MCF 10A (cell line): Measurements from ENCODE around the gene SLF1. TPM values are rescaled to one million over a fixed set of nuclear protein-coding genes. Genes with fewer than 3 reads are reported as not detected.

Source experiments
- BruUV-seq: library from RNA; stranded (reverse); fragments of 400-500 nt; replicated peaks from 2 replicates; lab custom pipeline; 2021; lab: Mats Ljungman, UMichigan
- CTCF ChIA-PET: fragments of 300-600 bp; sonication (Branson Sonifier 250); formaldehyde crosslinking; extraction: SDS; loops from one replicate; lab custom pipeline; 2021; ENCODE audit warnings: antibody characterized with exemption, inconsistent platforms; lab: Yijun Ruan, JAX
- POLR2A ChIA-PET: fragments of 300-600, 350-650 bp; sonication (Branson Sonifier 250); formaldehyde crosslinking; extraction: SDS; loops from one replicate; lab custom pipeline; 2020; ENCODE audit warnings: antibody characterized with exemption, inconsistent platforms; lab: Yijun Ruan, JAX
- DNase-seq: peaks from one replicate; pipeline ENCODE4 v3.0.0-alpha.2; 2018; ENCODE audit not compliant: unreplicated experiment
- H3K27ac Mint-ChIP-seq: one replicate; pipeline ENCODE4 v1.8.0; 2022; ENCODE audit warnings: mild to moderate bottlenecking, low read depth, mixed read lengths; ENCODE audit not compliant: unreplicated experiment
- H3K27me3 Mint-ChIP-seq: one replicate; pipeline ENCODE4 v1.8.0; 2022; ENCODE audit warnings: mixed read lengths; ENCODE audit not compliant: insufficient read depth, unreplicated experiment
- H3K36me3 Mint-ChIP-seq: one replicate; pipeline ENCODE4 v1.8.0; 2022; ENCODE audit warnings: mild to moderate bottlenecking, moderate library complexity, mixed read lengths; ENCODE audit not compliant: insufficient read depth, unreplicated experiment
- H3K4me1 Mint-ChIP-seq: one replicate; pipeline ENCODE4 v1.8.0; 2022; ENCODE audit warnings: mixed read lengths; ENCODE audit not compliant: insufficient read depth, unreplicated experiment
- H3K4me3 Mint-ChIP-seq: one replicate; pipeline ENCODE4 v1.8.0; 2022; ENCODE audit warnings: mild to moderate bottlenecking, moderate library complexity, mixed read lengths; ENCODE audit not compliant: unreplicated experiment
- H3K9me3 Mint-ChIP-seq: one replicate; pipeline ENCODE4 v1.8.0; 2022; ENCODE audit warnings: mixed read lengths; ENCODE audit not compliant: unreplicated experiment
- intact Hi-C: fragments of 100-400 bp; cut with micrococcal nuclease; formaldehyde crosslinking; loops from 2 replicates; pipeline ENCODE4 v1.14.1; 2022
- total RNA-seq: library from RNA; stranded (reverse); gene quantifications from 2 replicates; pipeline ENCODE4 v1.2.3, GENCODE V29; 2022
- TF ChIP-seq, protein P1 (sequence below): fragments of 200-600 bp; IDR thresholded peaks from one replicate; pipeline ENCODE4 v1.8.0; 2022; ENCODE audit warnings: antibody characterized with exemption, mild to moderate bottlenecking; ENCODE audit not compliant: unreplicated experiment

SLF1 gene
- total RNA-seq, 1 experiment from 2014 or later: 6.0 TPM

DNA sequence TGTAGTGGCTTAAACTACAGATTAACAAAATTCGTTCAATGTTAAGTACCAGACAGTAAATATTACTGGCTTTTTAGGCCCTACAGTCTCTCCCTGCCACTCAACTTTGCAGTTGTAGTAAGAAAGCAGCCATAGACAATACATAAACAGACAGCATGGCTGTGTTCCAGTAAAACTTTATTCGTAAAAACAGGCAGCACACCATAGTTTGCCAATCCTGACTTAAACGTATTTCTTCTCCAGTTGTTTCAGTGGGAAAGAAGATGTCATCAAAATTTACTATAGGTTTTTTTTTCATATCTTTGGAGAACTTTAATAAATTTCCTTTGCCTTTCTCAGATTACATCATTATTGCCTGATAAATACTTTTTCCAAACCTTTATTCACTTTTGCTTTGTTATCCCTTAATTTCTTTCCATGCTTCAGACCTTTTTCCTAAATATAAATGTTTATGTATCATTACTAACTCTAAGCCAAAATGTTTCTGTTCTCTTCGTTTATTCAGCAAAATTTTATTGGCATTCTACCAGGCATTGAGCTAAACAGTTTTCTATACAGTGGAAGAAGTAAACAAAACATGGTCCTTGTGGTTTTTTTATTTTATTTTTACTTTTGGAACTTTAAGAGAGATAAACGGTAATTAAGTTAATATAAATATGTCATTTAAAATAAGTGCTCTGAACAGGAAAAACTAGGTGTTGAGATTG lies 64.5 kb downstream of the SLF1 start:
- intact Hi-C loops: no loop called here
- no TSS peak for BruUV-seq
- H3K27ac Mint-ChIP-seq: no peak overlapping the region

DNA sequence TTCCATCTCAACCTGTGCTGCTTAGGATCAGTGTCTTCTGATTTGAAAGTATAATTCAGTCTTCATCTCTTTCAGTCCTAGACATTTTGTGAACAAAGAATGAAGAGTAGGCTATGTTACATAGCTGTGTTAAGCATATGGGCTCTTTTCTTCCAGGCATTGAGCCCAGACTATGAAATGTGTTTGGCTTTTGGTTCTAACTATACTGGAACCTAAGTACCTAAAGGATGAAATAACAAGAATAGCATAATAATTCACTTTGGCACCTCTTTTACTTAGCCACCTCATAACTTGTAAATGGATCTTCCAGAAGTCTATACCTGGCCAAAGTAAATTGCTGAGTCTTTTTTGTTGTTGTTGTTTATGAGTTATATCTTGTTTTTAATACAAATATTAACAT lies 71.4 kb downstream of the SLF1 start:
- peaks cover 16% of the 10 kb centered on the region for H3K4me1 Mint-ChIP-seq
- H3K27me3 Mint-ChIP-seq: no peaks in the 10 kb centered on the region
- POLR2A ChIA-PET: no interaction called here
- H3K36me3 Mint-ChIP-seq: peaks cover 12% of the 10 kb centered on the region
- CTCF ChIA-PET: interaction anchor here (0.6 to 1.7 kb wide), 4 partner anchors 48 to 310 kb away, joined by 3 to 4 read pairs (median 4); no protein-coding TSS in a partner anchor
- intact Hi-C loops: no loop called here
- BruUV-seq: no TSS peak
- no peaks in the 10 kb centered on the region for H3K9me3 Mint-ChIP-seq
- no peak overlapping the region for H3K4me3 Mint-ChIP-seq
- DNase-seq: no peak
- TF ChIP-seq, protein P1, sequence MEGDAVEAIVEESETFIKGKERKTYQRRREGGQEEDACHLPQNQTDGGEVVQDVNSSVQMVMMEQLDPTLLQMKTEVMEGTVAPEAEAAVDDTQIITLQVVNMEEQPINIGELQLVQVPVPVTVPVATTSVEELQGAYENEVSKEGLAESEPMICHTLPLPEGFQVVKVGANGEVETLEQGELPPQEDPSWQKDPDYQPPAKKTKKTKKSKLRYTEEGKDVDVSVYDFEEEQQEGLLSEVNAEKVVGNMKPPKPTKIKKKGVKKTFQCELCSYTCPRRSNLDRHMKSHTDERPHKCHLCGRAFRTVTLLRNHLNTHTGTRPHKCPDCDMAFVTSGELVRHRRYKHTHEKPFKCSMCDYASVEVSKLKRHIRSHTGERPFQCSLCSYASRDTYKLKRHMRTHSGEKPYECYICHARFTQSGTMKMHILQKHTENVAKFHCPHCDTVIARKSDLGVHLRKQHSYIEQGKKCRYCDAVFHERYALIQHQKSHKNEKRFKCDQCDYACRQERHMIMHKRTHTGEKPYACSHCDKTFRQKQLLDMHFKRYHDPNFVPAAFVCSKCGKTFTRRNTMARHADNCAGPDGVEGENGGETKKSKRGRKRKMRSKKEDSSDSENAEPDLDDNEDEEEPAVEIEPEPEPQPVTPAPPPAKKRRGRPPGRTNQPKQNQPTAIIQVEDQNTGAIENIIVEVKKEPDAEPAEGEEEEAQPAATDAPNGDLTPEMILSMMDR: no peak
- peak overlapping the region; percentile 80 for H3K27ac Mint-ChIP-seq

More for the DNA sequence above, 64.5 kb downstream of the SLF1 start:
- Mint-ChIP-seq H3K4me3 (no peak overlapping the region), H3K27me3 (no peaks in the 10 kb centered on the region), H3K36me3 (peaks cover 14% of the 10 kb centered on the region), H3K4me1 (no peaks in the 10 kb centered on the region), H3K9me3 (no peaks in the 10 kb centered on the region)
- TF ChIP-seq, protein P1: no peak
- ChIA-PET CTCF (no interaction called here), POLR2A (interaction anchor here (0.6 to 0.7 kb wide), 3 partner anchors 10 to 1982 kb away, joined by 3 to 4 read pairs (median 4); no protein-coding TSS in a partner anchor)
- DNase-seq: no peak

DNA sequence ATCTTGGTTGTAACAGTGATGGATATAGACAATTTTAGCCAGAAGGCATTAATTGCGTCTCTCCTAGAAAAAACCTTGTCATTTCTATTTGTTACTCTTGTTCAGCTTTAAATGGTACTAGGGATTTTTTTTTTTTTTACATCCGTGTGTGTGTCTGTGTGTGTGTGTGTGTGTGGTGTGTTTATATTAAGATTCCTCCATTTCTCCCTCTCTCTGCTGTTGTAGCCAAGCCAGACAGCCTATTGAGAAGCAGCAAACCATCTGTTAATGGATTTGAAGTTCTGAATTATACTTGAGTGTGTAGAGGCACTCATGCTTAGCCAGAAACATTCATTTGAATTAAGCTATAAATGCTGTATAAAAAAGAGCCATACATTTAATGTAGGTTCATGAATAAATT lies 72.3 kb downstream of the SLF1 start:
- no TSS peak for BruUV-seq
- TF ChIP-seq, protein P1: no peak
- Mint-ChIP-seq H3K4me1 (peaks cover 16% of the 10 kb centered on the region), H3K36me3 (peaks cover 12% of the 10 kb centered on the region), H3K4me3 (no peak overlapping the region), H3K9me3 (no peaks in the 10 kb centered on the region), H3K27me3 (no peaks in the 10 kb centered on the region), H3K27ac (peak overlapping the region; percentile 80)
- POLR2A ChIA-PET: interaction anchor here (0.6 kb wide), 1 partner anchor 73 kb away, joined by 3 read pairs; the partner anchor contains the start of gene KIAA0825
- no peak for DNase-seq
- CTCF ChIA-PET: interaction anchor here (0.7 to 1.7 kb wide), 4 partner anchors 47 to 276 kb away, joined by 3 to 4 read pairs (median 4); no protein-coding TSS in a partner anchor
- intact Hi-C loops: no loop called here

DNA sequence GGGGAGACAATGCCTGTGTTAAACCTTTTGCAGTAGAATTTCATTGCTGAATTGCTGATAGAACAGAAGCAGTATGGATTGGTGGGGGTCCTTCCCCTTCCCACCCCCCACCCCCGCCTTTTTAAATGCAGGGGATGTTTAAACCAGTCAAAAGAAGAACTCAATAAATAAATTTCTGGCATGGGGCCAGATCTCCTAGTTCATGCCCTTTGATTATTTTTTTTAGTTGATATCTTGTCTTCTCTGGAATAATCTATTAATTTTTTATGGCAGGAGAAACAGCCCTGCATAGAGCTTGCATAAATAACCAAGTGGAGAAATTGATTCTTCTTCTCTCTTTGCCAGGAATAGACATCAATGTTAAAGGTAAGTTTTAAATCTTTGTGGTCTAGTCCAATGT lies 72.8 kb downstream of the SLF1 start:
- TF ChIP-seq, protein P1: no peak
- no peak for DNase-seq
- BruUV-seq: no TSS peak
- ChIA-PET POLR2A (interaction anchor here (1.9 kb wide), 2 partner anchors 16 to 72 kb away, joined by 6 to 8 read pairs; partner anchors contain the start of genes KIAA0825 and SLF1), CTCF (interaction anchor here (0.7 to 1.7 kb wide), 3 partner anchors 60 to 276 kb away, joined by 3 to 4 read pairs (median 3); no protein-coding TSS in a partner anchor)
- Mint-ChIP-seq H3K9me3 (no peaks in the 10 kb centered on the region), H3K27me3 (no peaks in the 10 kb centered on the region), H3K36me3 (peaks cover 12% of the 10 kb centered on the region), H3K4me1 (peaks cover 16% of the 10 kb centered on the region), H3K4me3 (no peak overlapping the region), H3K27ac (no peak overlapping the region)
- intact Hi-C loops: no loop called here
